Activated T-cell treated with anti-CD3 and anti-CD28 coated beads, Interleukin-2, amount 50 U/mL, for 4 hours (primary cell): Measurements from ENCODE around the gene GSG1. TPM values are rescaled to one million over a fixed set of nuclear protein-coding genes. Genes with fewer than 3 reads are reported as not detected.

Experiments
- ATAC-seq, 2 donors: fragments of 200-7000 bp; cut with Tn5 transposase; one replicate each; pipeline ENCODE4 v1.10.0; 2021
- DNase-seq: peaks from one replicate; pipeline ENCODE4 v3.0.0-alpha.2; 2020
- H3K27me3 Mint-ChIP-seq: one replicate; pipeline ENCODE4 v1.8.0; 2021; ENCODE audit warnings: low read depth, mixed read lengths
- H3K36me3 Mint-ChIP-seq: one replicate; pipeline ENCODE4 v1.8.0; 2022; ENCODE audit warnings: mixed read lengths; ENCODE audit not compliant: insufficient read depth
- H3K4me1 Mint-ChIP-seq: one replicate; pipeline ENCODE4 v1.8.0; 2021; ENCODE audit warnings: low read depth, mixed read lengths
- H3K4me3 Mint-ChIP-seq: one replicate; pipeline ENCODE4 v1.8.0; 2021; ENCODE audit warnings: mild to moderate bottlenecking, moderate library complexity, mixed read lengths
- H3K9me3 Mint-ChIP-seq: one replicate; pipeline ENCODE4 v1.8.0; 2021; ENCODE audit warnings: mixed read lengths
- total RNA-seq, 3 donors: library from RNA; stranded (reverse); gene quantifications; one replicate each; pipeline ENCODE4 v1.2.1, GENCODE V29; 2021

GSG1 gene
- total RNA-seq, 3 donors from 2014 or later, result not detected

GRCh38 chr12:13104409-13104808 is 942 bp upstream of the GSG1 start:
- DNase-seq, result no peak
- Mint-ChIP-seq H3K9me3 (no peaks in the 10 kb centered on the region), H3K36me3 (no peaks in the 10 kb centered on the region), H3K4me3 (no peak overlapping the region), H3K4me1 (peaks cover 34% of the 10 kb centered on the region), H3K27me3 (peaks cover 2% of the 10 kb centered on the region)
- ATAC-seq, result no peak

- Mint-ChIP-seq H3K9me3 (no peaks in the 10 kb centered on the region), H3K27me3 (no peaks in the 10 kb centered on the region), H3K4me3 (peak overlapping the region; percentile 75), H3K4me1 (peaks cover 52% of the 10 kb centered on the region), H3K36me3 (no peaks in the 10 kb centered on the region)
- DNase-seq, result no peak
- no peak for ATAC-seq
These were observed 839 bp downstream of the GSG1 start for GRCh38 chr12:13102461-13103195.

- ATAC-seq, result no peak
- Mint-ChIP-seq H3K4me3 (peak overlapping the region; percentile 75), H3K4me1 (peaks cover 53% of the 10 kb centered on the region), H3K27me3 (no peaks in the 10 kb centered on the region), H3K9me3 (no peaks in the 10 kb centered on the region), H3K36me3 (no peaks in the 10 kb centered on the region)
- no peak for DNase-seq
These were observed 1.6 kb downstream of the GSG1 start for GRCh38 chr12:13101821-13102375.

GRCh38 chr12:13100882-13101769 is 2.3 kb downstream of the GSG1 start:
- H3K9me3 Mint-ChIP-seq, result no peaks in the 10 kb centered on the region
- DNase-seq (peak; percentile 88), ATAC-seq (peak; percentile 90 to 92)
- no peaks in the 10 kb centered on the region for H3K27me3 Mint-ChIP-seq
- no peaks in the 10 kb centered on the region for H3K36me3 Mint-ChIP-seq
- H3K4me3 Mint-ChIP-seq, result peak overlapping the region; percentile 76
- H3K4me1 Mint-ChIP-seq, result peaks cover 53% of the 10 kb centered on the region

- no peaks in the 10 kb centered on the region for H3K36me3 Mint-ChIP-seq
- no peaks in the 10 kb centered on the region for H3K9me3 Mint-ChIP-seq
- ATAC-seq (no peak), DNase-seq (no peak)
- H3K27me3 Mint-ChIP-seq, result no peaks in the 10 kb centered on the region
- H3K4me3 Mint-ChIP-seq, result peak overlapping the region; percentile 76
- H3K4me1 Mint-ChIP-seq, result peaks cover 53% of the 10 kb centered on the region
These were observed 2.9 kb downstream of the GSG1 start for GRCh38 chr12:13100605-13100881.

GRCh38 chr12:13099844-13100604 is 3.4 kb downstream of the GSG1 start:
- H3K9me3 Mint-ChIP-seq, result no peaks in the 10 kb centered on the region
- ATAC-seq (no peak), DNase-seq (no peak)
- H3K27me3 Mint-ChIP-seq, result no peaks in the 10 kb centered on the region
- H3K4me3 Mint-ChIP-seq, result peak overlapping the region; percentile 76
- peaks cover 53% of the 10 kb centered on the region for H3K4me1 Mint-ChIP-seq
- H3K36me3 Mint-ChIP-seq, result no peaks in the 10 kb centered on the region

GRCh38 chr12:13099066-13099843 is 4.2 kb downstream of the GSG1 start:
- H3K4me3 Mint-ChIP-seq, result no peak overlapping the region
- no peaks in the 10 kb centered on the region for H3K36me3 Mint-ChIP-seq
- peaks cover 53% of the 10 kb centered on the region for H3K4me1 Mint-ChIP-seq
- DNase-seq (no peak), ATAC-seq (no peak)
- no peaks in the 10 kb centered on the region for H3K9me3 Mint-ChIP-seq
- H3K27me3 Mint-ChIP-seq, result no peaks in the 10 kb centered on the region

GRCh38 chr12:13097491-13098011 is 5.9 kb downstream of the GSG1 start:
- Mint-ChIP-seq H3K4me3 (peak overlapping the region; percentile 64), H3K4me1 (peaks cover 43% of the 10 kb centered on the region), H3K27me3 (no peaks in the 10 kb centered on the region), H3K36me3 (no peaks in the 10 kb centered on the region), H3K9me3 (no peaks in the 10 kb centered on the region)
- ATAC-seq, result no peak
- DNase-seq, result no peak

GRCh38 chr12:13095266-13095995 is 8.0 kb downstream of the GSG1 start:
- ATAC-seq (no peak), DNase-seq (no peak)
- Mint-ChIP-seq H3K27me3 (no peaks in the 10 kb centered on the region), H3K36me3 (no peaks in the 10 kb centered on the region), H3K9me3 (no peaks in the 10 kb centered on the region), H3K4me3 (no peak overlapping the region), H3K4me1 (peaks cover 28% of the 10 kb centered on the region)

GRCh38 chr12:13094367-13094766 is 9.1 kb downstream of the GSG1 start:
- Mint-ChIP-seq H3K4me1 (peaks cover 18% of the 10 kb centered on the region), H3K9me3 (no peaks in the 10 kb centered on the region), H3K27me3 (no peaks in the 10 kb centered on the region), H3K36me3 (no peaks in the 10 kb centered on the region), H3K4me3 (no peak overlapping the region)
- DNase-seq (no peak), ATAC-seq (no peak)

GRCh38 chr12:13093848-13094220 is 9.6 kb downstream of the GSG1 start:
- Mint-ChIP-seq H3K27me3 (no peaks in the 10 kb centered on the region), H3K36me3 (no peaks in the 10 kb centered on the region), H3K4me3 (no peak overlapping the region), H3K9me3 (no peaks in the 10 kb centered on the region), H3K4me1 (peaks cover 13% of the 10 kb centered on the region)
- DNase-seq, result no peak
- no peak for ATAC-seq

GRCh38 chr12:13093191-13093847 is 10.1 kb downstream of the GSG1 start:
- Mint-ChIP-seq H3K4me3 (no peak overlapping the region), H3K9me3 (no peaks in the 10 kb centered on the region), H3K4me1 (peaks cover 8% of the 10 kb centered on the region), H3K27me3 (no peaks in the 10 kb centered on the region), H3K36me3 (no peaks in the 10 kb centered on the region)
- DNase-seq (no peak), ATAC-seq (no peak)

- Mint-ChIP-seq H3K27me3 (no peaks in the 10 kb centered on the region), H3K36me3 (no peaks in the 10 kb centered on the region), H3K4me3 (no peak overlapping the region), H3K4me1 (no peaks in the 10 kb centered on the region), H3K9me3 (no peaks in the 10 kb centered on the region)
- DNase-seq, result no peak
- no peak for ATAC-seq
These were observed 11.6 kb downstream of the GSG1 start for GRCh38 chr12:13091832-13092231.
